ENCODE data around the gene BRF1. TPM values are rescaled to one million over a fixed set of nuclear protein-coding genes. Genes with fewer than 3 reads are reported as not detected.

BRF1 gene
- total and polyA plus RNA-seq, 9 donors, result 20.4 to 47.3 (median 37.1) TPM

GRCh38 chr14:105244334-105244733 is 56.5 kb downstream of the BRF1 start:
- peaks cover 8% of the 10 kb centered on the region for H3K4me1 ChIP-seq (ENCODE audit: insufficient read depth)
- 87 to 95% (median 93%) methylated on average over 10 of the region's 10 CpGs for WGBS, 3 donors
- H3K27me3 ChIP-seq, result no peaks in the 10 kb centered on the region
- H3K36me3 ChIP-seq, result no peaks in the 10 kb centered on the region
- no peak for DNase-seq
- TF ChIP-seq CTCF (IDR thresholded peaks at IDR 0.05), result no peak
- TF ChIP-seq EP300 (IDR thresholded peaks at IDR 0.05), result no peak
- TF ChIP-seq POLR2A (IDR thresholded peaks at IDR 0.05), result no peak
- no peak overlapping the region for H3K4me3 ChIP-seq
- intact Hi-C loops (cut with DNase I), result no loop called here
- no peak overlapping the region for H3K27ac ChIP-seq
- no peaks in the 10 kb centered on the region for H3K9me3 ChIP-seq

GRCh38 chr14:105241641-105242040 is 59.2 kb downstream of the BRF1 start:
- Histone ChIP-seq H3K4me3 (no peak overlapping the region), H3K27me3 (no peaks in the 10 kb centered on the region), H3K36me3 (no peaks in the 10 kb centered on the region), H3K27ac (no peak overlapping the region), H3K9me3 (no peaks in the 10 kb centered on the region), H3K4me1 (ENCODE audit: insufficient read depth) (no peaks in the 10 kb centered on the region)
- DNase-seq, result no peak
- TF ChIP-seq EP300 (IDR thresholded peaks at IDR 0.05) (no peak), POLR2A (IDR thresholded peaks at IDR 0.05) (no peak), CTCF (IDR thresholded peaks at IDR 0.05) (no peak)
- intact Hi-C loops (cut with DNase I), result no loop called here
- whole genome bisulfite sequencing, 3 donors, result 84 to 97% (median 94%) methylated on average over 14 to 19 of the region's 19 CpGs

- no peaks in the 10 kb centered on the region for H3K27me3 ChIP-seq
- no peak overlapping the region for H3K27ac ChIP-seq
- H3K9me3 ChIP-seq, result no peaks in the 10 kb centered on the region
- no peaks in the 10 kb centered on the region for H3K36me3 ChIP-seq
- TF ChIP-seq EP300 (IDR thresholded peaks at IDR 0.05) (no peak), CTCF (IDR thresholded peaks at IDR 0.05) (no peak), POLR2A (IDR thresholded peaks at IDR 0.05) (no peak)
- intact Hi-C loops (cut with DNase I), result no loop called here
- no peak overlapping the region for H3K4me3 ChIP-seq
- H3K4me1 ChIP-seq (ENCODE audit: insufficient read depth), result no peaks in the 10 kb centered on the region
- 90 to 97% (median 92%) methylated on average over 23 to 27 of the region's 31 CpGs for WGBS, 3 donors
- no peak for DNase-seq
Observed at GRCh38 chr14:105240811-105241576, 59.8 kb downstream of the BRF1 start.

- no peak overlapping the region for H3K4me3 ChIP-seq
- intact Hi-C loops (cut with DNase I), result no loop called here
- no peak for DNase-seq
- no peaks in the 10 kb centered on the region for H3K4me1 ChIP-seq (ENCODE audit: insufficient read depth)
- H3K9me3 ChIP-seq, result no peaks in the 10 kb centered on the region
- TF ChIP-seq EP300 (IDR thresholded peaks at IDR 0.05) (no peak), CTCF (IDR thresholded peaks at IDR 0.05) (no peak), POLR2A (IDR thresholded peaks at IDR 0.05) (no peak)
- H3K27me3 ChIP-seq, result no peaks in the 10 kb centered on the region
- H3K27ac ChIP-seq, result no peak overlapping the region
- no peaks in the 10 kb centered on the region for H3K36me3 ChIP-seq
- WGBS, 3 donors, result 83 to 94% (median 92%) methylated on average over 17 to 18 of the region's 18 CpGs
Observed at GRCh38 chr14:105229099-105229655, 71.6 kb downstream of the BRF1 start.

Measured in ovary (tissue), 9 donors.